ENCODE results near the gene FPR1. TPM values are rescaled to one million over a fixed set of nuclear protein-coding genes. Genes with fewer than 3 reads are reported as not detected.
A peak's percentile ranks its signal among the peaks of the same experiment; 100 is the strongest.

The FPR1 gene
- total RNA-seq, 2 donors from 2014 or later = 0.77 to 5.6 TPM

GRCh38 chr19:51706885-51707284, 44.8 kb downstream of the FPR1 start:
- Histone ChIP-seq H3K27ac (no peak overlapping the region), H3K4me3 (no peak overlapping the region), H3K36me3 (no peaks in the 10 kb centered on the region), H3K9me3 (no peaks in the 10 kb centered on the region), H3K27me3 (replicated peaks; ENCODE audit: insufficient read depth) (no peaks in the 10 kb centered on the region), H3K4me1 (replicated peaks) (peaks cover 11% of the 10 kb centered on the region)
- DNase-seq (ENCODE audit: low spot score) = no peak
- WGBS = 99% methylated on average over 3 of the region's 3 CpGs
- TF ChIP-seq CTCF (IDR thresholded peaks at IDR 0.05) (no peak), POLR2AphosphoS5 (IDR thresholded peaks at IDR 0.05) (no peak), POLR2A (IDR thresholded peaks at IDR 0.05) (no peak)
- intact Hi-C loops (cut with DNase I) = no loop called here

DNA sequence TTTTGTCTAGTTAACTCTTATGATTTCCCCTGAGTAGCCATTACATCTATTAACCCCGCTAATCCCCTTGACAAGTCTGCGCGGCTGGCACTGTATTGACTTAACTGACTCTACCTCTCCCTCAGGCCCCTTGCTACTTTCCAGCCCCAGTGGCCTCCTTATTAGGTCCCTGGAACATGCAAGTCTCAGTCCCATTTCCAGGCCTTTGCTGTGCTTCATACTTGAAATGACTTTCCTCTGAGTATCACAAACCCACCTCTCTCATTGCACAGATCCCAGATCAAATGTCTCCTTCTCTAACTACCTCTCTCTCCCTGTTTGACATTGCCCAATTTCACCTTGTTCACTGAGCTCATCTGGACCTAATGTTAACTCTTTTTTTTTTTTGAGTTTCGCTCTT, 45.4 kb downstream of the FPR1 start:
- TF ChIP-seq POLR2AphosphoS5 (IDR thresholded peaks at IDR 0.05) (no peak), CTCF (IDR thresholded peaks at IDR 0.05) (no peak), POLR2A (IDR thresholded peaks at IDR 0.05) (no peak)
- intact Hi-C loops (cut with DNase I) = no loop called here

DNA sequence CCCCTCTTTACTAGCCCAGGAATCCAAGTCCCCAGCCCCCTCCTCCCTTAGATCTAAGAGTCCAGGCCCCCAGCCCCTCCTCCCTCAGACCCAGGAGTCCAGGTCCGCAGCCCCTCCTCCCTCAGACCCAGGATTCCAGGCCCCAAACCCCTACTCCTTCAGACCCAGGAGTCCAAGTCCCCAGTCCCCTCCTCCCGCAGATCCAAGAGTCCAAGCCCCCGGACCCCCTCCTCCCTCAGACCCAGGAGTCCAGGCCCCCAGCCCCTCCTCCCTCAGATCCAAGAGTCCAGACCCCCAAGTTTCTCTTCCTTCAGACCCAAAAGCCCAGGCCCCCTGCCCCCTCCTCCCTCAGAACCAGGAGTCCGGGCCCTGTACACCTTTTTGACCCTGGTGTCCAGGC, 47.1 kb downstream of the FPR1 start:
- Histone ChIP-seq H3K9me3 (no peaks in the 10 kb centered on the region), H3K27me3 (replicated peaks; ENCODE audit: insufficient read depth) (no peaks in the 10 kb centered on the region), H3K4me3 (peak overlapping the region; percentile 57 to 71), H3K36me3 (no peaks in the 10 kb centered on the region), H3K4me1 (replicated peaks) (peaks cover 13% of the 10 kb centered on the region), H3K27ac (peak overlapping the region; percentile 88 to 91)
- WGBS = 35% methylated on average over 4 of the region's 4 CpGs
- no peak for DNase-seq (ENCODE audit: low spot score)
- TF ChIP-seq POLR2A (IDR thresholded peaks at IDR 0.05) (no peak), POLR2AphosphoS5 (IDR thresholded peaks at IDR 0.05) (no peak), CTCF (IDR thresholded peaks at IDR 0.05) (no peak)
- intact Hi-C loops (cut with DNase I) = loop anchor here (2.0 to 5.0 kb wide), 2 partner anchors 14 to 337 kb away; partner anchors contain the start of genes CLDND2 and ETFB

More for the DNA sequence above, 45.4 kb downstream of the FPR1 start:
- H3K4me3 ChIP-seq = no peak overlapping the region
- no peaks in the 10 kb centered on the region for H3K27me3 ChIP-seq (replicated peaks; ENCODE audit: insufficient read depth)
- H3K36me3 ChIP-seq = no peaks in the 10 kb centered on the region
- no peaks in the 10 kb centered on the region for H3K9me3 ChIP-seq
- H3K27ac ChIP-seq = no peak overlapping the region
- peaks cover 13% of the 10 kb centered on the region for H3K4me1 ChIP-seq (replicated peaks)
- DNase-seq (ENCODE audit: low spot score) = no peak
- WGBS = 94% methylated on average over 4 of the region's 4 CpGs

GRCh38 chr19:51703575-51704515, 47.8 kb downstream of the FPR1 start:
- Histone ChIP-seq H3K36me3 (no peaks in the 10 kb centered on the region), H3K27me3 (replicated peaks; ENCODE audit: insufficient read depth) (no peaks in the 10 kb centered on the region), H3K27ac (peak overlapping the region; percentile 88 to 91), H3K4me1 (replicated peaks) (peaks cover 13% of the 10 kb centered on the region), H3K9me3 (no peaks in the 10 kb centered on the region), H3K4me3 (peak overlapping the region; percentile 57 to 71)
- 2% methylated on average over 63 of the region's 74 CpGs for WGBS
- intact Hi-C loops (cut with DNase I) = loop anchor here (2.0 to 5.0 kb wide), 2 partner anchors 13 to 337 kb away; partner anchors contain the start of genes CLDND2 and ETFB
- peak; percentile 17 to 76 (median 62) for TF ChIP-seq CTCF (IDR thresholded peaks at IDR 0.05)
- TF ChIP-seq POLR2A (IDR thresholded peaks at IDR 0.05) = peak; percentile 92
- peak; percentile 88 for TF ChIP-seq POLR2AphosphoS5 (IDR thresholded peaks at IDR 0.05)
- peak; percentile 97 for DNase-seq (ENCODE audit: low spot score)
